Measurements from ENCODE around the gene DNAJB8.

GRCh38 chr3:128420720-128421438 lies 45.8 kb downstream of the DNAJB8 start:
- TF ChIP-seq CTCF (conservative IDR thresholded peaks at IDR 0.05; ENCODE audit: low read depth, low read length) (no peak), EZH2 (IDR thresholded peaks at IDR 0.05; ENCODE audit: low read length, unreplicated experiment) (no peak)

All from PC-3 (cell line).